Stimulated activated CD4-positive, alpha-beta T cell treated with anti-CD3 and anti-CD28 coated beads, TNF-alpha, amount 100 ng/mL, for 24 hours (primary cell): ENCODE data around the gene UVRAG.
"Not testable (repeated sequence)": the region's sequence is repeated elsewhere in the genome, so short reads cannot be mapped to it uniquely, and the experiment has no call there.

Experiments
- DNase-seq, 3 experiments: peaks; one replicate each; pipeline ENCODE4 v3.0.0-alpha.2; 2020; ENCODE audit warnings: low read depth in 3 of 3

UVRAG gene

DNA sequence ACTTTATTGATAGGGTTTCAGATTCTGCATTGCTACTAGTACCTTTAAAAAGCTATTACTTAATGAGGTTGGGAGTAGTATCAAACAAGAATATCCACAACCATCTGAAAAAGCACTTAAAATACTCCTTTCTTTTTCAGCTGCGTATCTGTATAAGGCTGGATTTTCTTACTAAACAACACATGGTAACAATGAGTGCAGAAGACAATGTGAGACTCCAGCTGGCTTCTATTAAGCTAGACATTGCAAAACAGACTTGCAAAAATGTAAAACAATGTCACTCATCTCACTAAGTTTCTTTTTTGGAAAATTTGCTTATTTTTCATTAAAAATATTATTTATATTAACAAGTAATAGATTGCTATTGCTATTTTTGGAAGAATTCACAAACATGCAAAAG is 258.7 kb downstream of the UVRAG start:
- no peak for DNase-seq

DNA sequence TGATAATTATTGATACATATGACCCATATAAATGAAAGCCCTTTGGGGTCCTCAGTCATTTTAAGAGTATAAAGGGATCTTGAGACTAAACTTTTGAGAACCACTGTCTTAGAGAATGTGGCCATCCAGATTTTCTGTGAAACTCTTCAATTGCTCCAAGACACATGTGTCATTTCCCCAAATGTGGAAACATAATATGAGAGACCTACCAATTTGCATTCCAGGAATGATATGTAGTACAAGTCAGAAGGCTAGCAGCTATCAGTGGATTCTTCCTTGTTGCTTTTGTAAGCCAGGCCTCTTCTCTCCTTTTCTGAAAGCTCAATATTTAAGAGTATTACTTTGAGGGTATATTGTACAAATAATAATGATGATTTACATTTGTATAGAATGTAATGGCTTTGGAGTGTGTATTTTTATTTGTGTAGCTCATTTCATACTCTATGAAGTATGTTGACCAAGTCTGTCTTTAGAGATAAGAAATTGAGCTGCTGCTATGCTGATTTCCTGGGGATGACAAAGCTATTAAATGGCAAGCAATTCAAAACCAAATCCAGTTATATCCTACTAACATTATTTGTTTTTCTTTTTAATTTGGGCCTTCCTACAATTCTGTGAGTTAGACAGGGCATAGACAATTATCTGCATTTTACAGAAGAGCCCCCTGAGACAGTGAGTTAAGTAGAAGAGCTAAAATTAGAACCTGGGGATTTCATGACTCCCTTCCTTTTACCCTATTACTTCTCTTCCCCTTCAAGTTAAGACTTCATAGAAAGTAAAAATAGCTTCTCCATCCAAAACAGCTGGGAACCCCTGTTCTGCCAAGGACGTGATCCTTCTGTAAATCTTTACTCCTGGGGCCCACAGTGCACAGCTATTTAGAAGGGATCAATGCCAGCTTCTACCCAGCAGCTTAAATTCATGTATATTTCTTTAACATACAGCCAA is 259.4 kb downstream of the UVRAG start:
- no peak for DNase-seq

- no peak for DNase-seq
Observed at GRCh38 chr11:76075716-76076115, 260.7 kb downstream of the UVRAG start.

GRCh38 chr11:76076253-76076652 is 261.2 kb downstream of the UVRAG start:
- not testable (repeated sequence) for DNase-seq

DNA sequence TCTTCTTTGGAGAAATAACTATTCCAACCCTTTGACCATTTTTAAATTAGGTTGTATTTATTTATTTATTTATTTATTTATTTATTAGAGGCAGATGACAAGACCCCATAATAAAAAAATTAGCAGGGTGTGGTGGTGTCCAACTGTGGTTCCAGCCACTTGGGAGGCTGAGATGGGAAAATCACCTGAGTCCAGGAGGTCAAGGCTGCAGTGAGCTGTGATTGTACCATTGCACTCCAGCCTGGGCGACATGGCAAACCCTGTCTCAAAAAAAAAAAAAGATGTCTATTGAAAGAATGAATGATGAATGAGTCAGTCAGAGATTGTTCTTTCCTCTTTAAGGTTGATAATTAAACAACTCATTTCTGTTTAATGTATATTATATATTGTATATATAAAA is 261.7 kb downstream of the UVRAG start:
- no peak for DNase-seq

DNA sequence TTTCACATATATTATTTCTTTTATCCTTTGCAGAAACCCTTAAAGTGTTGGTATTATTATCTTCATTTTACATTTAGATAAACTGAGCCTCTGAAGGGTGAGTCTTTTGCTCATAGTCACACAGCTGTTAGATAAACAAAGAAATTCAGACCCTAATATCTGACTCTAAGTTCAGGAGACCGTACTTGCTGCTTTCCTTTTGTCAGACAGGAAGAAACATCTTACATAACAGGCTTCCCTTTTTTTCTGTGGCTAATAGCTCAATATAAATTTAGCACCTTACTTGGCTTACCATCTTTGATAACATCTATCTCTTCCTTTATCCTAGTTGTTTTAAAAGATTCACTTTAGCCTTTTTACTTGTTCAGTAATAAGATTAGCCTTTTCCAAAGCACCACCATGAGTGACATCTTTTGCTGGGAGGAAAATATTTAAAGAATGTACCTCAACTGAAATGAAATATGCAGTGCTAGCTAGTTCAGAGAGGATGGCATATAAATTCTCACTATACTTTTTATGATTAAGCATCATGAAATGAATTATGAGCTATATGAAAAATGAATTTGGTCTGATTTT is 262.7 kb downstream of the UVRAG start:
- no peak for DNase-seq

DNA sequence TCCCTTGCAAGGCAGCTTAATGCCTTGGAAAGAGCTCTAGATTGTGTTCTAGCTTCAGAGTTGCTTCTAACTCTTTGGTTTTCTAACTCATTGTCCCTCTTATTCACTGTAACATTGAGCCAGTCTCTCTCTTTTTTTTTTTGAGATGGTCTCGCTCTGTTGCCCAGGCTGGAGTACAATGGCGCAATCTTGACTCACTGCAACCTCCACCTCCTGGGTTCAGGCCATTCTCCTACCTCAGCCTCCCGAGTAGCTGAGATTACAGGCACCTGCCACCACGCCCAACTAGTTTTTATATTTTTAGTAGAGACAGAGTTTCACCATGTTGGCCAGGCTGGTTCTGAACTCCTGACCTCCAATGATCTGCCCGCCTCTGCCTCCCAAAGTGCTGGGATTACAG is 266.1 kb downstream of the UVRAG start:
- not testable (repeated sequence) for DNase-seq

GRCh38 chr11:76083563-76084451 is 268.8 kb downstream of the UVRAG start:
- DNase-seq: no peak

- DNase-seq: no peak
Observed at GRCh38 chr11:76085270-76085669, 270.3 kb downstream of the UVRAG start.

GRCh38 chr11:76086743-76087635 is 272.0 kb downstream of the UVRAG start:
- DNase-seq: no peak

GRCh38 chr11:76087749-76088148 is 272.7 kb downstream of the UVRAG start:
- DNase-seq: no peak

DNA sequence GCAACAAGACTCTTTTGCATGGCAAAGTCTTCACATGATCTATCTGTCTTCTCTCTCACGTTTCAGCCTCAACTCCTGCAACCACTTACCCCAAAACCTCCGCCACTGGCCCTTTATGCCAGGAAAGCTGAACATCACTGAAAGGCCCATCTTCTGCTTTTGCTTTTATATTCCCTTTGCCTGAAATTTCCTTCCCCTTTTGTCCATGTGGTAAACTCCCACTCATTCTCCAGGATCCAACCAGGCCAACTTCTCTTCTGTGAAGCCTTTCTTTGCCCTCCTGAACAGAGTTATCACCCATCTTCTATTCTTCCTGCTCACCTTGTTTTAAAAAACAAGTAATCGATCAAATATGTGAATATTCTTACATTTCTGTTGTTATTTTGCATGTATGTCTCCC is 273.5 kb downstream of the UVRAG start:
- no peak for DNase-seq

DNA sequence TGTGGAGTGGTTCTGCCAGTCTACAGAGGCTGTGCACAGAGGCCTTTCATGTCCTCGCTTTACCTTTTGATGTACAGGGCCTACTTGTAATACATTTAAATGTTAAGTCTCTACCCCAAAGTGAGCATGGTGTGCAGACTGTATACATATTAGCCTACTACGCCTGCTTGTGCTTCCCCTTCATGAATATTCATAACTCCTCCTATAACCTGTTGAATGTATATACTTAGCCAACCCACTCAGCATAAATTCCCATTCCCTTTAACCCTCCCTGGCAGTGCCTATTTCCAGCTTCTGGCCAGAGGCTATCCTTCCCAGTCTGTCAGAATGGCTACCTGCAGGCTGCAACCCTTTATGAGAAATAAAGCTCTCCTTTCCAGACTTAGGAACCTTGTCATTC is 275.2 kb downstream of the UVRAG start:
- no peak for DNase-seq

- no peak for DNase-seq
Observed at GRCh38 chr11:76090821-76091220, 275.8 kb downstream of the UVRAG start.

DNA sequence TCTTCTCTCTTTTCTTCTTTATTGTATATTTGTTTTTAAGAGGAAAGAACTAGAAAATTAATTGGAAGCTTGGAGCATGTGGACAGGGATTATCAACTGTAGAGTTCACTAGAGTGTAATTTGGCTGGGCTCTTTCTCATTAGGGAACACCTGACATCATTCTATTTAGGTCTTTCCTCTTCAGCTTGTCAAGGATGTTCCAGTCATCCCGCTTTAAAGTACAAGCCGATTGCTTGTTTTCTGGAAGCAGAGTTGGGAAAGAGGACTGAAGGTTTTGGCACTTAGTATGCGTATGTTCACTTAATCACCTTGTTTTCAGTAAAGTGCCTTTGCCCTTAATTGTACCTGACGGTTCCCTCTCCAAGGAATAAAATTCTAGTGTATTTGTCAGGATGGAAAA is 279.7 kb downstream of the UVRAG start:
- no peak for DNase-seq

GRCh38 chr11:76095891-76096290 is 280.9 kb downstream of the UVRAG start:
- DNase-seq: no peak

GRCh38 chr11:76096552-76096951 is 281.5 kb downstream of the UVRAG start:
- no peak for DNase-seq

GRCh38 chr11:76102802-76103201 is 287.8 kb downstream of the UVRAG start:
- DNase-seq: no peak

- no peak for DNase-seq
Observed at GRCh38 chr11:76103460-76103859, 288.4 kb downstream of the UVRAG start.

- no peak for DNase-seq
Observed at GRCh38 chr11:76104285-76104684, 289.3 kb downstream of the UVRAG start.

- no peak for DNase-seq
Observed at GRCh38 chr11:76105637-76106036, 290.6 kb downstream of the UVRAG start.
